ENCODE data around the gene PEBP1.

Gene PEBP1

DNA sequence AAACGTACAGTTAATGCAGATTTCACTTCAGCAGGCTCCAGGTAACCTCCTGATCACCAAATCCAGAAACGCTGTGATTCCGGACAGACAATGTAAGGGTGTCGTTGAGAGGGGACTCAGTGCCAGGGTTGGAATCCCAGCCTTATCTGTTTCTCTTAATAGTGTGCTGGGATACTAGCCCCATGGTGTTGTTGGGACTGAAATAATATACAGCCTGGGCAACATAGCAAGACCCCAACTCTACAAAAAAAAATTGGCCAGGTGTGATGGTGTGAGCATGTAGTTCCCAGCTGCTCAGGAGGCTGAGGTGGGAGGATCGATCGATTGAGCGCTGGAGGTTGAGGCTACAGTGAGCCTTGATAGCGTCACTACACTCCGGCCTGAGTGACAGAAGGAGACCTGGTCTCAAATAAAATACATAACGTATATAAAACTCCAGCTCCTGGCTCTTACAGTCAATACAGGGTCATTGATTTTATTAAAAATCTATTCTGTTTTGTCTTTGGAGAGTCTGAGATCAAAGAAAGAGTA is 1.3 kb downstream of the PEBP1 start:
- Histone ChIP-seq H3K27ac (replicated peaks) (peak overlapping the region; percentile 76), H3K4me3 (replicated peaks; ENCODE audit: insufficient read depth, low read length) (peak overlapping the region; percentile 88), H3K27me3 (ENCODE audit: insufficient read depth, poor library complexity, severe bottlenecking) (no peaks in the 10 kb centered on the region)
- TF ChIP-seq SPI1 (IDR thresholded peaks at IDR 0.05; ENCODE audit: borderline replicate concordance, low read depth) (no peak), POLR2AphosphoS5 (IDR thresholded peaks at IDR 0.05; ENCODE audit: low read depth) (no peak), GABPA (IDR thresholded peaks at IDR 0.05; ENCODE audit: low read depth) (no peak)
- TF ChIP-seq, protein P1, sequence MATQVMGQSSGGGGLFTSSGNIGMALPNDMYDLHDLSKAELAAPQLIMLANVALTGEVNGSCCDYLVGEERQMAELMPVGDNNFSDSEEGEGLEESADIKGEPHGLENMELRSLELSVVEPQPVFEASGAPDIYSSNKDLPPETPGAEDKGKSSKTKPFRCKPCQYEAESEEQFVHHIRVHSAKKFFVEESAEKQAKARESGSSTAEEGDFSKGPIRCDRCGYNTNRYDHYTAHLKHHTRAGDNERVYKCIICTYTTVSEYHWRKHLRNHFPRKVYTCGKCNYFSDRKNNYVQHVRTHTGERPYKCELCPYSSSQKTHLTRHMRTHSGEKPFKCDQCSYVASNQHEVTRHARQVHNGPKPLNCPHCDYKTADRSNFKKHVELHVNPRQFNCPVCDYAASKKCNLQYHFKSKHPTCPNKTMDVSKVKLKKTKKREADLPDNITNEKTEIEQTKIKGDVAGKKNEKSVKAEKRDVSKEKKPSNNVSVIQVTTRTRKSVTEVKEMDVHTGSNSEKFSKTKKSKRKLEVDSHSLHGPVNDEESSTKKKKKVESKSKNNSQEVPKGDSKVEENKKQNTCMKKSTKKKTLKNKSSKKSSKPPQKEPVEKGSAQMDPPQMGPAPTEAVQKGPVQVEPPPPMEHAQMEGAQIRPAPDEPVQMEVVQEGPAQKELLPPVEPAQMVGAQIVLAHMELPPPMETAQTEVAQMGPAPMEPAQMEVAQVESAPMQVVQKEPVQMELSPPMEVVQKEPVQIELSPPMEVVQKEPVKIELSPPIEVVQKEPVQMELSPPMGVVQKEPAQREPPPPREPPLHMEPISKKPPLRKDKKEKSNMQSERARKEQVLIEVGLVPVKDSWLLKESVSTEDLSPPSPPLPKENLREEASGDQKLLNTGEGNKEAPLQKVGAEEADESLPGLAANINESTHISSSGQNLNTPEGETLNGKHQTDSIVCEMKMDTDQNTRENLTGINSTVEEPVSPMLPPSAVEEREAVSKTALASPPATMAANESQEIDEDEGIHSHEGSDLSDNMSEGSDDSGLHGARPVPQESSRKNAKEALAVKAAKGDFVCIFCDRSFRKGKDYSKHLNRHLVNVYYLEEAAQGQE (IDR thresholded peaks at IDR 0.05; ENCODE audit: insufficient replicate concordance, low read depth) = no peak
- TF ChIP-seq, protein P2, sequence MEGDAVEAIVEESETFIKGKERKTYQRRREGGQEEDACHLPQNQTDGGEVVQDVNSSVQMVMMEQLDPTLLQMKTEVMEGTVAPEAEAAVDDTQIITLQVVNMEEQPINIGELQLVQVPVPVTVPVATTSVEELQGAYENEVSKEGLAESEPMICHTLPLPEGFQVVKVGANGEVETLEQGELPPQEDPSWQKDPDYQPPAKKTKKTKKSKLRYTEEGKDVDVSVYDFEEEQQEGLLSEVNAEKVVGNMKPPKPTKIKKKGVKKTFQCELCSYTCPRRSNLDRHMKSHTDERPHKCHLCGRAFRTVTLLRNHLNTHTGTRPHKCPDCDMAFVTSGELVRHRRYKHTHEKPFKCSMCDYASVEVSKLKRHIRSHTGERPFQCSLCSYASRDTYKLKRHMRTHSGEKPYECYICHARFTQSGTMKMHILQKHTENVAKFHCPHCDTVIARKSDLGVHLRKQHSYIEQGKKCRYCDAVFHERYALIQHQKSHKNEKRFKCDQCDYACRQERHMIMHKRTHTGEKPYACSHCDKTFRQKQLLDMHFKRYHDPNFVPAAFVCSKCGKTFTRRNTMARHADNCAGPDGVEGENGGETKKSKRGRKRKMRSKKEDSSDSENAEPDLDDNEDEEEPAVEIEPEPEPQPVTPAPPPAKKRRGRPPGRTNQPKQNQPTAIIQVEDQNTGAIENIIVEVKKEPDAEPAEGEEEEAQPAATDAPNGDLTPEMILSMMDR (IDR thresholded peaks at IDR 0.05; ENCODE audit: insufficient read depth, low read length) = no peak
- no peak for DNase-seq (ENCODE audit: low read depth in 1 of 2, low spot score in 1 of 2)

DNA sequence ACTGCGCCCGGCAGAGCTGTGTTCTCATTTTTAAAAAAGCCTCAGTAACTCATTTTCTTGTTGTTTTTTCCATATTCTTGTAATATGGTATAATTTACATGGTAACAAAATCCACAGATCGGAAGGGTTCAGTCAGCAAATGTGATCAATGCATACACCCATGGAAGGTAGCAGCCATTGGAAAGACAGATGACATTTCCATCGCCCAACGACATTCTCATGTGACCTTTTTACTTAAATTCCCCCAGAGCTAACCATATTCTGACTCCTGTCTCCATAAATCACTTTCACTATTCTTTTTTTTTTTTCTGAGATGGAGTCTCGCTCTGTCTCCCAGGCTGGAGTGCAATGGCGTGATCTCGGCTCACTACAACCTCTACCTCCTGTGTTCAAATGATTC is 4.9 kb downstream of the PEBP1 start:
- TF ChIP-seq, protein P1 (IDR thresholded peaks at IDR 0.05; ENCODE audit: insufficient replicate concordance, low read depth) = no peak
- TF ChIP-seq POLR2AphosphoS5 (IDR thresholded peaks at IDR 0.05; ENCODE audit: low read depth) = no peak
- TF ChIP-seq, protein P2 (IDR thresholded peaks at IDR 0.05; ENCODE audit: insufficient read depth, low read length) = no peak
- no peak for TF ChIP-seq GABPA (IDR thresholded peaks at IDR 0.05; ENCODE audit: low read depth)
- no peak for TF ChIP-seq SPI1 (IDR thresholded peaks at IDR 0.05; ENCODE audit: borderline replicate concordance, low read depth)
- no peak overlapping the region for H3K4me3 ChIP-seq (replicated peaks; ENCODE audit: insufficient read depth, low read length)
- no peaks in the 10 kb centered on the region for H3K27me3 ChIP-seq (ENCODE audit: insufficient read depth, poor library complexity, severe bottlenecking)
- DNase-seq (ENCODE audit: low read depth in 1 of 2, low spot score in 1 of 2) = no peak
- H3K27ac ChIP-seq (replicated peaks) = no peak overlapping the region

DNA sequence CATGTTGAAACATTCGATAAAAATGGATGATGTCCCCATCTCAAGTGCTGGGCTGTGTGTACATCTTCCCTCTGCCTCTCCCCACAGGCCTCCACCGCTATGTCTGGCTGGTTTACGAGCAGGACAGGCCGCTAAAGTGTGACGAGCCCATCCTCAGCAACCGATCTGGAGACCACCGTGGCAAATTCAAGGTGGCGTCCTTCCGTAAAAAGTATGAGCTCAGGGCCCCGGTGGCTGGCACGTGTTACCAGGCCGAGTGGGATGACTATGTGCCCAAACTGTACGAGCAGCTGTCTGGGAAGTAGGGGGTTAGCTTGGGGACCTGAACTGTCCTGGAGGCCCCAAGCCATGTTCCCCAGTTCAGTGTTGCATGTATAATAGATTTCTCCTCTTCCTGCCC is 8.6 kb downstream of the PEBP1 start:
- Histone ChIP-seq H3K27ac (replicated peaks) (no peak overlapping the region), H3K4me3 (replicated peaks; ENCODE audit: insufficient read depth, low read length) (no peak overlapping the region), H3K27me3 (ENCODE audit: insufficient read depth, poor library complexity, severe bottlenecking) (no peaks in the 10 kb centered on the region)
- TF ChIP-seq GABPA (IDR thresholded peaks at IDR 0.05; ENCODE audit: low read depth) = no peak
- no peak for TF ChIP-seq POLR2AphosphoS5 (IDR thresholded peaks at IDR 0.05; ENCODE audit: low read depth)
- TF ChIP-seq, protein P2 (IDR thresholded peaks at IDR 0.05; ENCODE audit: insufficient read depth, low read length) = no peak
- no peak for TF ChIP-seq SPI1 (IDR thresholded peaks at IDR 0.05; ENCODE audit: borderline replicate concordance, low read depth)
- TF ChIP-seq, protein P1 (IDR thresholded peaks at IDR 0.05; ENCODE audit: insufficient replicate concordance, low read depth) = no peak
- no peak for DNase-seq (ENCODE audit: low read depth in 1 of 2, low spot score in 1 of 2)

All from HL-60 (cell line).